DND-41 (cell line): ENCODE measurements around the gene TRIM49D1.
"Not testable (repeated sequence)": the region's sequence is repeated elsewhere in the genome, so short reads cannot be mapped to it uniquely, and the experiment has no call there.

Source experiments
- ATAC-seq: fragments of 200-7000 bp; cut with Tn5 transposase; 3 replicates; pipeline ENCODE4 v1.9.1; 2021; ENCODE audit warnings: low read depth; ENCODE audit not compliant: insufficient read depth
- DNase-seq: peaks from one replicate; pipeline ENCODE4 v3.0.0-alpha.2; 2020
- H2AFZ ChIP-seq: 2 replicates; pipeline ENCODE4 v1.6.0; 2012; ENCODE audit warnings: low read depth, low read length
- H3K27ac ChIP-seq: 2 replicates; pipeline ENCODE4 v1.5.1; 2012; ENCODE audit warnings: low read length, inconsistent platforms
- H3K27me3 ChIP-seq: fragments of 200-600 bp; sonication (generic); 2 replicates; pipeline ENCODE4 v1.6.0; 2012; ENCODE audit warnings: low read length, mild to moderate bottlenecking, inconsistent platforms; ENCODE audit not compliant: insufficient read depth, poor library complexity
- H3K36me3 ChIP-seq: 2 replicates; pipeline ENCODE4 v1.5.1; 2012; ENCODE audit warnings: low read length, inconsistent platforms; ENCODE audit not compliant: insufficient read depth
- H3K4me1 ChIP-seq: 2 replicates; pipeline ENCODE4 v1.5.1; 2012; ENCODE audit warnings: mild to moderate bottlenecking, low read length; ENCODE audit not compliant: insufficient read depth
- H3K4me2 ChIP-seq: 2 replicates; pipeline ENCODE4 v1.6.0; 2012; ENCODE audit warnings: mild to moderate bottlenecking, moderate library complexity, low read length, inconsistent platforms; ENCODE audit not compliant: insufficient read depth
- H3K4me3 ChIP-seq, 2 experiments: fragments of 200-600 bp in 1 of 2; shearing (Covaris generic) in 1 of 2; 2 replicates each; pipeline ENCODE4 v1.5.1; 2012 to 2016; ENCODE audit warnings: inconsistent platforms in 2 of 2, low read length in 2 of 2, mild to moderate bottlenecking in 2 of 2, low read depth in 1 of 2, moderate library complexity in 1 of 2
- H3K79me2 ChIP-seq: 2 replicates; pipeline ENCODE4 v1.6.0; 2012; ENCODE audit warnings: low read length, inconsistent platforms; ENCODE audit not compliant: insufficient read depth
- H3K9ac ChIP-seq: 2 replicates; pipeline ENCODE4 v1.6.0; 2012; ENCODE audit warnings: low read depth, mild to moderate bottlenecking, inconsistent platforms, low read length, moderate library complexity
- H3K9me3 ChIP-seq: 2 replicates; pipeline ENCODE4 v1.5.1; 2012; ENCODE audit warnings: low read length, moderate library complexity, mild to moderate bottlenecking, inconsistent platforms; ENCODE audit not compliant: insufficient read depth, severe bottlenecking
- H4K20me1 ChIP-seq: 2 replicates; pipeline ENCODE4 v1.6.0; 2012; ENCODE audit warnings: low read length; ENCODE audit not compliant: insufficient read depth
- CTCF ChIP-seq: IDR thresholded peaks from 2 replicates; pipeline ENCODE4 v1.5.1; 2012; ENCODE audit warnings: borderline replicate concordance, low read length, moderate library complexity, mild to moderate bottlenecking; ENCODE audit not compliant: poor library complexity, severe bottlenecking; ENCODE audit errors: extremely low read depth
- EZH2 ChIP-seq: IDR thresholded peaks from 3 replicates; pipeline ENCODE4 v1.6.1; 2012; ENCODE audit warnings: borderline replicate concordance, low read depth, mild to moderate bottlenecking, moderate library complexity, low read length, inconsistent platforms; ENCODE audit not compliant: severe bottlenecking

TRIM49D1 gene

GRCh38 chr11:89922195-89922660 lies at the start of gene TRIM49D1:
Gene TRIM49D1 (minus strand): TSS chr11:89922245. CDS start chr11:89917710, 4,535 bp downstream.
- Histone ChIP-seq H3K4me3 (no peak within 1 kb of the TSS), H2AFZ (no peak within 1 kb of the TSS), H3K9me3 (no peaks in the 10 kb centered on the region), H3K4me2 (no peak within 1 kb of the TSS), H3K27ac (no peak within 1 kb of the TSS), H3K4me1 (no peaks in the 10 kb centered on the region), H3K36me3 (no peaks in the 10 kb centered on the region), H3K27me3 (no peaks in the 10 kb centered on the region), H3K9ac (no peak within 1 kb of the TSS), H3K79me2 (no peaks in the 10 kb centered on the region), H4K20me1 (no peaks in the 10 kb centered on the region)
- no peak for TF ChIP-seq EZH2
- TF ChIP-seq CTCF, result no peak
- ATAC-seq, result no peak
- DNase-seq, result no peak

- not testable (repeated sequence) for ATAC-seq, DNase-seq, H3K36me3 ChIP-seq, H3K27me3 ChIP-seq, H2AFZ ChIP-seq, H3K9me3 ChIP-seq, H3K4me1 ChIP-seq, H3K27ac ChIP-seq, H3K79me2 ChIP-seq, H3K4me2 ChIP-seq, H3K4me3 ChIP-seq, H3K9ac ChIP-seq, H4K20me1 ChIP-seq
Observed at GRCh38 chr11:89965737-89966136, 43.7 kb upstream of the TRIM49D1 start, which contains the start of gene TRIM64. Gene TRIM64 (plus strand): TSS chr11:89966037. CDS start chr11:89968504, 2,467 bp downstream.

- DNase-seq, H3K27me3 ChIP-seq, H3K36me3 ChIP-seq, H3K9ac ChIP-seq, H4K20me1 ChIP-seq, H3K4me3 ChIP-seq, H3K79me2 ChIP-seq, H3K9me3 ChIP-seq, H2AFZ ChIP-seq, H3K4me2 ChIP-seq, ATAC-seq, H3K27ac ChIP-seq, H3K4me1 ChIP-seq: not testable (repeated sequence)
Observed at GRCh38 chr11:89960833-89961232, 38.8 kb upstream of the TRIM49D1 start.

GRCh38 chr11:89923764-89924163 lies 1.7 kb upstream of the TRIM49D1 start, which contains the start of gene TRIM49D2:
Gene TRIM49D2 (plus strand): TSS chr11:89924064. CDS start chr11:89926762, 2,698 bp downstream.
- not testable (repeated sequence) for H3K4me3 ChIP-seq, H3K36me3 ChIP-seq, H3K4me2 ChIP-seq, H3K4me1 ChIP-seq, H2AFZ ChIP-seq, H3K9me3 ChIP-seq, H3K27me3 ChIP-seq, H4K20me1 ChIP-seq, H3K27ac ChIP-seq, ATAC-seq, H3K9ac ChIP-seq, H3K79me2 ChIP-seq, DNase-seq

GRCh38 chr11:89900809-89901208 lies 21.2 kb downstream of the TRIM49D1 start:
- H3K4me3 ChIP-seq, DNase-seq, H3K4me2 ChIP-seq, H3K27me3 ChIP-seq, H3K9me3 ChIP-seq, H3K27ac ChIP-seq, H3K4me1 ChIP-seq, H3K36me3 ChIP-seq, H3K79me2 ChIP-seq, ATAC-seq, H2AFZ ChIP-seq, H4K20me1 ChIP-seq, H3K9ac ChIP-seq: not testable (repeated sequence)

GRCh38 chr11:89893245-89893644 lies 28.8 kb downstream of the TRIM49D1 start:
- H3K9ac ChIP-seq, H3K36me3 ChIP-seq, H3K4me3 ChIP-seq, DNase-seq, H3K4me1 ChIP-seq, H3K27me3 ChIP-seq, H3K4me2 ChIP-seq, ATAC-seq, H2AFZ ChIP-seq, H4K20me1 ChIP-seq, H3K9me3 ChIP-seq, H3K79me2 ChIP-seq, H3K27ac ChIP-seq: not testable (repeated sequence)

- not testable (repeated sequence) for DNase-seq
Observed at GRCh38 chr11:89877511-89877910, 44.5 kb downstream of the TRIM49D1 start.

More at GRCh38 chr11:89877511-89877910, 44.5 kb downstream of the TRIM49D1 start:
- not testable (repeated sequence) for H4K20me1 ChIP-seq, H3K36me3 ChIP-seq, H3K27me3 ChIP-seq, H2AFZ ChIP-seq, H3K79me2 ChIP-seq, H3K4me2 ChIP-seq, H3K9me3 ChIP-seq, H3K4me3 ChIP-seq, H3K4me1 ChIP-seq, H3K9ac ChIP-seq, H3K27ac ChIP-seq, ATAC-seq
